Lower leg skin (tissue), 4 donors: ENCODE results near the gene AUTS2. TPM values are rescaled to one million over a fixed set of nuclear protein-coding genes. Genes with fewer than 3 reads are reported as not detected.

Experiments used
- DNase-seq, 2 donors: peaks; one replicate each; pipeline ENCODE4 v3.0.0-alpha.2; 2019; ENCODE audit warnings: low spot score in 2 of 2
- H3K4me3 ChIP-seq: fragments of 200-600 bp; sonication (generic); 2 replicates; pipeline ENCODE4 v1.5.1; 2017; ENCODE audit warnings: mild to moderate bottlenecking, low read depth; ENCODE audit not compliant: poor library complexity, severe bottlenecking
- POLR2A ChIP-seq, 2 donors: fragments of 450-650 bp; IDR thresholded peaks; one replicate each; pipeline ENCODE4 v1.6.1; 2016 to 2017; ENCODE audit warnings: antibody characterized with exemption in 2 of 2, mild to moderate bottlenecking in 1 of 2, moderate library complexity in 1 of 2
- WGBS, 2 donors: methylation state at CpG; one replicate each; pipeline ENCODE4 v1.1.5; 2018; 5-methylcytosine and 5-hydroxymethylcytosine counted together
- intact Hi-C: fragments of 100-400 bp; cut with DNase I; formaldehyde crosslinking; loops from one replicate; pipeline ENCODE4 v1.15.0; 2023; ENCODE audit warnings: low total_unique reads
- total RNA-seq, 4 donors: library from RNA; depleted of rRNA; stranded (reverse); fragments of >200 nt; gene quantifications; one replicate each; pipeline ENCODE4 v1.1.0, GENCODE V29; 2016
- TF ChIP-seq, protein P1 (sequence below), 3 donors: fragments of 450-650 bp; IDR thresholded peaks; one replicate each; pipeline ENCODE4 v1.5.1; 2016; ENCODE audit warnings: antibody characterized with exemption in 3 of 3, mild to moderate bottlenecking in 3 of 3, moderate library complexity in 2 of 3

Gene AUTS2
- total RNA-seq, 4 donors from 2014 or later: 30.8 to 41.9 (median 40.5) TPM

DNA sequence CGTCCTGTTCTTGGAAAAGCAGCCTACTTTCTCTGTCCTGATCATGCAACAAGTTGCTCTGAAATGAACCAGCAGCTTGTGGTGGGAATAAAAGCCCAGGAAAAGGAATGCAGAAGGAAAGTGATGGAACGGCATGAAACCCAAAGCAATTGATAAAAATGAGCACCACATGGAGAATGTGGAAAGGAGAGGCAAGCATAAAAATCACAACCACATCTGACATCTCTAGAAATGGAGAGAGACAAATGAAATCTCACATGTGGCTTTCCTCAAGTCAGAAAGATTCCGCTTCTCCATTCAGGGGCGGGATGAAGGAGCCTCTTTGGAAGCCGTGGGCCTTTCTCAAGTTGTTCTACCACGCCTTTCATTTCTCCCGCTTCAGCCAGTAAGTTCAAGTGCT lies 902.0 kb downstream of the AUTS2 start:
- intact Hi-C loops: no loop called here
- TF ChIP-seq POLR2A (IDR thresholded peaks at IDR 0.05): no peak
- TF ChIP-seq, protein P1, sequence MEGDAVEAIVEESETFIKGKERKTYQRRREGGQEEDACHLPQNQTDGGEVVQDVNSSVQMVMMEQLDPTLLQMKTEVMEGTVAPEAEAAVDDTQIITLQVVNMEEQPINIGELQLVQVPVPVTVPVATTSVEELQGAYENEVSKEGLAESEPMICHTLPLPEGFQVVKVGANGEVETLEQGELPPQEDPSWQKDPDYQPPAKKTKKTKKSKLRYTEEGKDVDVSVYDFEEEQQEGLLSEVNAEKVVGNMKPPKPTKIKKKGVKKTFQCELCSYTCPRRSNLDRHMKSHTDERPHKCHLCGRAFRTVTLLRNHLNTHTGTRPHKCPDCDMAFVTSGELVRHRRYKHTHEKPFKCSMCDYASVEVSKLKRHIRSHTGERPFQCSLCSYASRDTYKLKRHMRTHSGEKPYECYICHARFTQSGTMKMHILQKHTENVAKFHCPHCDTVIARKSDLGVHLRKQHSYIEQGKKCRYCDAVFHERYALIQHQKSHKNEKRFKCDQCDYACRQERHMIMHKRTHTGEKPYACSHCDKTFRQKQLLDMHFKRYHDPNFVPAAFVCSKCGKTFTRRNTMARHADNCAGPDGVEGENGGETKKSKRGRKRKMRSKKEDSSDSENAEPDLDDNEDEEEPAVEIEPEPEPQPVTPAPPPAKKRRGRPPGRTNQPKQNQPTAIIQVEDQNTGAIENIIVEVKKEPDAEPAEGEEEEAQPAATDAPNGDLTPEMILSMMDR (IDR thresholded peaks at IDR 0.05): no peak
- H3K4me3 ChIP-seq: no peak overlapping the region
- DNase-seq: no peak
- 92 to 93% methylated on average over 7 of the region's 7 CpGs for WGBS, 2 donors

DNA sequence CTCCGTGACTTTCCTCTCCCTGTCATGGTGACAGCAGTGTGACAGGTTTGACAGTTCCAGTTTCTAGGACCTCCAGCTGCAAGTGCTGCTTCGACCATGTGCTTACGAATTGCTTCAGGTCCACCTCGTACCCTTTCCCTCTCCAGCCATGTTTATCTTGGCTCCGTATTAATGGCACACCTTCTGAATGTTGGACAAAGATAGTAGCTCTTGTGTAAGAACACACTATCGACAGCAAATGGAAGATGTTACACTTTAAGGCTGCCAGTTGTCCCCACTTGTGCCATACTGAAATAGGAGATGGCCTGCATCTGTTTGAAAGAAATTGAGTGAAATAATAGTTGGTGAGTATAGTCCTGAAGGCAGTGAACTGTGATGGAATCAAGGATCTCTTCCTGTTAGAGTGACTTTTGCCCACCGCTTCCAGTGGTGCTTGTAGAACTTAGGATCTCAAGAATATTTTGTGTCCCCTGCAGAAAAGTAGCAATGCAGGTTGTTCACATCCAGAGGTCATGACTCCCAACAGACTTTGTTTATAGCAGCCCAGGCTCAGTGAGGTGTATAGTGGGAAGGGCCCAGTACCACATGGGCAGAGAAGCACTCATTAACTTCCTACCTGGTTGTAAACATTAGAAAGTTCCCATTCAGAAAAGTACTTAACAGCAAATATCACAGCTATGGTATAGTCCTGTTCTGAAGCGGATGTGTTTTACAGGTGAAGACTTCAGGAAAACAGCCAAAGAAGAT lies 904.0 kb downstream of the AUTS2 start:
- TF ChIP-seq, protein P1 (IDR thresholded peaks at IDR 0.05): no peak
- no peak for TF ChIP-seq POLR2A (IDR thresholded peaks at IDR 0.05)
- intact Hi-C loops: no loop called here
- H3K4me3 ChIP-seq: no peak overlapping the region
- no peak for DNase-seq
- 92 to 93% methylated on average over 8 of the region's 8 CpGs for WGBS, 2 donors

DNA sequence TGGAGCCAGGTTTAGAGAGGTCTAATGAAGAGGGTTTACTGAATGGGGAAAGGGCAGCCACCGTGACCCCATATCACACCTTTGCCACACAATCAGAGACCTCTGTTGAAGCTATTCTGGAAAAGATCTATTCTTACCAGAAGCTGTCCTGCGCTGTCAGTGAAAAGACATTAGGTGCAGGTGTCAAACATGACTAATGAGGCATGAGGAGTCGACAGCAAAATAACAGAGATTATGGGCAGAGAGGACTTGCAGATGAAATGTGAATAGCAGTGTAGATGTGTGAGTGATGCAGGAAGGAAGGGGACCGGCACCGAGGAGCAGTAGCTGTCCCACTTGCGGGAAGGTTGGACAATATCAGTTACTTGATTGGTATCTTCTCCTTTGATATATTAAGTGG lies 906.0 kb downstream of the AUTS2 start:
- intact Hi-C loops: no loop called here

DNA sequence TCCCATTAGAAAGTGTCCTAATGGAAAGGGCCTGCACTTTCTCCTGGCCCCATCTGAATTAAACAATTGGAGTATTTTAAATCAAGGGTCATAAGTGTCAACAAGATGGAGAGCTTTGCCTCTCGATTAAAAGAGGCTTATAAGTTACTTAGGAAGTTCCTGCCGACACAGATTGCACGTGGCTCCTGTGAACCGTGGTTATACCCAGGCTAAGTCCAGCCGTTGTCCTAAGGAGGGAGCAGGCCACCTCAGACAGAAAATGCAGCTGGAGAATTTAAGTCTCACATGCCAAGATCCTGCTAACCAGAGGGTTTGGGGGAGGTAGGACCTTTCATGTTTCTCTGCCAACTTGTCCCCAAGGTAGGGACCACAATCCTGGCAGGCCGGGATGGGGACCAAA lies 907.2 kb downstream of the AUTS2 start:
- DNase-seq: no peak
- TF ChIP-seq, protein P1 (IDR thresholded peaks at IDR 0.05): no peak
- no peak for TF ChIP-seq POLR2A (IDR thresholded peaks at IDR 0.05)
- intact Hi-C loops: no loop called here
- 94 to 97% methylated on average over 6 of the region's 6 CpGs for WGBS, 2 donors
- H3K4me3 ChIP-seq: no peak overlapping the region

More for the DNA sequence above, 906.0 kb downstream of the AUTS2 start:
- no peak overlapping the region for H3K4me3 ChIP-seq
- DNase-seq: no peak
- 87 to 91% methylated on average over 6 of the region's 6 CpGs for WGBS, 2 donors
- TF ChIP-seq POLR2A (IDR thresholded peaks at IDR 0.05): no peak
- TF ChIP-seq, protein P1 (IDR thresholded peaks at IDR 0.05): no peak

DNA sequence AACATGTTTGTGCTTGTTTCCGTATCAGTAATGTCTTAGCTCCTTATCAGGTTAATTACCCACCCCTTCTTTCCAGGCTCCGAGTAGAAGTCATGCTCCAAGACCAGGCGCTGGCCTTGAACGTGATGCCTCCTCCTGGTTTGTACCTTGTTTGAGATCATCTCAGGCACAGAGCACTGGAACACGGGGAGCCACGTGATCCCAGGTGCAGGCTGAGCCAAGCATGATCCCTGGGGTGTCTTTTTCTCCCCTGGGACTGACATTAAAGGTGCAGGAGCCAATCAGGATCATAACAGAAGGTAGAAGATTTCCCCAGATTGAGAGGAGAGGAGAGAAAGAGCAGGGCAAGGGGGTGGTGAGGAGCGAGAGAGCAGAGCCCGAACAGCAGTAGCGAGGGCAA lies 907.6 kb downstream of the AUTS2 start:
- H3K4me3 ChIP-seq: no peak overlapping the region
- TF ChIP-seq, protein P1 (IDR thresholded peaks at IDR 0.05): no peak
- no peak for TF ChIP-seq POLR2A (IDR thresholded peaks at IDR 0.05)
- intact Hi-C loops: no loop called here
- DNase-seq: no peak
- WGBS, 2 donors: 91 to 92% methylated on average over 9 of the region's 9 CpGs

DNA sequence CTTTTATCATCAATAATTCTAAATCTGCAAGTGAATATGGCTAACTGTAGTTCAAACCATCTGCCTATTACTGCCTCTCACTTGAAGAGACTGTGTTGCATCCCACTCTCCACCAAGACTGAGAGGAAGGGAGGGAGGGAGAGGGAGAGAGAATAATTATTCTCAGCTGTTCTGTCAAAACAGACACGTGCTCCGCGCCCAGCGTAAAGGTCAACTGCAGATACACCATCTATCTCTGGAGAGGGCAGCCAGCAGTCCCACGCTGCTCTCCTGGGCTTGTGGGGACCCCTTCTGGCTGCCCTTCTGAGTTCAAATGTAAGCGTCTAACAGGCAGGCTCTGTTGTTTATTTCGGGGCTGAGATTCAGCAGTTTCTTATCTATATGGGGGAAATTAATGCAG lies 908.2 kb downstream of the AUTS2 start:
- WGBS, 2 donors: 86 to 89% methylated on average over 7 of the region's 7 CpGs
- DNase-seq: no peak
- no peak overlapping the region for H3K4me3 ChIP-seq
- TF ChIP-seq POLR2A (IDR thresholded peaks at IDR 0.05): no peak
- TF ChIP-seq, protein P1 (IDR thresholded peaks at IDR 0.05): no peak
- intact Hi-C loops: no loop called here
